Stomach (tissue), 4 donors: ENCODE measurements around the gene PPTC7.
"Not testable (repeated sequence)": the region's sequence is repeated elsewhere in the genome, so short reads cannot be mapped to it uniquely, and the experiment has no call there.

ENCODE experiments used
- EP300 ChIP-seq: sonication (generic); formaldehyde crosslinking; IDR thresholded peaks from one replicate; pipeline ENCODE4 v1.6.1; 2017; ENCODE audit warnings: antibody characterized with exemption
- POLR2A ChIP-seq, 4 donors: fragments of 450-650 bp; IDR thresholded peaks; one replicate each; pipeline ENCODE4 v1.6.1; 2016; ENCODE audit warnings: antibody characterized with exemption in 4 of 4, control low read depth in 2 of 4, mild to moderate bottlenecking in 1 of 4, moderate library complexity in 1 of 4
- TF ChIP-seq, protein P1 (sequence below), 7 experiments: fragments of 450-650 bp in 4 of 7; fragments of 200-600 bp in 3 of 7; sonication (generic) in 3 of 7; IDR thresholded peaks; one replicate each; pipeline ENCODE4 v1.5.1; 2016 to 2019; ENCODE audit warnings: antibody characterized with exemption in 7 of 7, control low read depth in 2 of 7, mild to moderate bottlenecking in 1 of 7

DNA sequence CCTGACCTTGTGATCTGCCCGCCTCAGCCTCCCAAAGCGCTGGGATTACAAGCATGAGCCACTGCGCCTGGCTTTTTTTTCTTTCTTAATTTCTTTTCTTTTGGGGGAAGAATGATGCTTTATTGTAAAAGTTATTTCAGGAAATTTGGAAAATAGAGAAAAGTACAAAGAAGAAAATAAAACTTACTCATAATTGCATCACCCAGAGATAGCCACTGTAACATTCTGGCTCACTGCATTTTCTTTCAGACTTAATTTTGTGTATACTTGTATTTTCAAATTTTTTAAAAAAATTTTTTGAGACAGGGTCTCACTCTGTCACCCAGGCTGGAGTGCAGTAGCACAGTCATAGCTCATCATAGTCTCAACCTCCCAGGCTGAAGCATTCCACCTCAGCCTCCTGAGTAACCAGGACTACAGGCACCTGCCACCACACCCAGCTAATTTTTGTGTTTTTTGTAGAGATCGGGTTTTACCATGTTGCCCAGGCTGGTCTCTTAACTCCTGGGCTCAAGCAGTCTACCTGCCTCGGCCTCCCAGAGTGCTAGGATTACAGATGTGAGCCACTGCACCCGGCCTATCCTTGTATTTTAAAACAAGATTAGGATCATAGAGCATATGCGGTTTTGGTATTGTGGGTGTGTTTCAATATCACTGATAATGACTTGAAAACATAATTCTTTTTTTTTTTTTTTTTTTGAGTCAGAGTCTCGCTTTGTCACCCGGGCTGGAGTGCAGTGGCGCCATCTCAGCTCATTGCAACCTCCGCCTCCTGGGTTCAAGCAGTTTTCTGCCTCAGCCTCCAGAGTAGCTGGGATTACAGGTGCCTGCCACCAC, 62.0 kb downstream of the PPTC7 start:
- TF ChIP-seq, protein P1, sequence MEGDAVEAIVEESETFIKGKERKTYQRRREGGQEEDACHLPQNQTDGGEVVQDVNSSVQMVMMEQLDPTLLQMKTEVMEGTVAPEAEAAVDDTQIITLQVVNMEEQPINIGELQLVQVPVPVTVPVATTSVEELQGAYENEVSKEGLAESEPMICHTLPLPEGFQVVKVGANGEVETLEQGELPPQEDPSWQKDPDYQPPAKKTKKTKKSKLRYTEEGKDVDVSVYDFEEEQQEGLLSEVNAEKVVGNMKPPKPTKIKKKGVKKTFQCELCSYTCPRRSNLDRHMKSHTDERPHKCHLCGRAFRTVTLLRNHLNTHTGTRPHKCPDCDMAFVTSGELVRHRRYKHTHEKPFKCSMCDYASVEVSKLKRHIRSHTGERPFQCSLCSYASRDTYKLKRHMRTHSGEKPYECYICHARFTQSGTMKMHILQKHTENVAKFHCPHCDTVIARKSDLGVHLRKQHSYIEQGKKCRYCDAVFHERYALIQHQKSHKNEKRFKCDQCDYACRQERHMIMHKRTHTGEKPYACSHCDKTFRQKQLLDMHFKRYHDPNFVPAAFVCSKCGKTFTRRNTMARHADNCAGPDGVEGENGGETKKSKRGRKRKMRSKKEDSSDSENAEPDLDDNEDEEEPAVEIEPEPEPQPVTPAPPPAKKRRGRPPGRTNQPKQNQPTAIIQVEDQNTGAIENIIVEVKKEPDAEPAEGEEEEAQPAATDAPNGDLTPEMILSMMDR (IDR thresholded peaks at IDR 0.05): not testable (repeated sequence)
- TF ChIP-seq EP300; POLR2A (IDR thresholded peaks at IDR 0.05): not testable (repeated sequence)
